ENCODE data around the gene STK32C. TPM values are rescaled to one million over a fixed set of nuclear protein-coding genes. Genes with fewer than 3 reads are reported as not detected.

The STK32C gene
- total and polyA plus RNA-seq, 4 donors = 4.9 to 12.4 (median 9.7) TPM

DNA sequence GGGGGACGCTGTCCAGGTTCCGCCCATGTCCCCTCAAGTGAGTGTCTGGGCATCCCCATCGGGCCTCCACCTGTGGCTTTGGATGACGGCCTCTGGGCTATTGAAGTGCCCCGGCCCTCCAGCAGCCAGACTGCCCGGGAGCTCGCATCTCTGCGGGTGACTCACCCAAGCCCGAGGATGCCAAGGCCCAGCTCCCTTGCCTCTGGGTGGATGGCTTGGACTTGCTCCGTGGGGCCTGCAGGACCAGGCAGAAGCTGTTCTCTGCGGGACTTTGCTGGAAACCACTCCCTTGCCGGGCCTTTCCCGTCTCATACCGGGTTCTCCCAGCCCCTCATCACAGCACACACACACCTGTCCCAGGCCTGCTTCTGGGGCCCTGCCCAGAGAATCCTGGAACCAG lies 98.6 kb downstream of the STK32C start:
- Histone ChIP-seq H3K4me1 (ENCODE audit: control insufficient read depth in 1 of 2, insufficient read depth in 2 of 2, low read length in 2 of 2) (no peaks in the 10 kb centered on the region), H3K27me3 (ENCODE audit: control insufficient read depth in 1 of 2, insufficient read depth in 2 of 2, low read length in 1 of 2) (no peaks in the 10 kb centered on the region), H3K27ac (ENCODE audit: low read depth in 1 of 2, low read length in 2 of 2) (no peak overlapping the region), H3K36me3 (ENCODE audit: control insufficient read depth in 1 of 2, insufficient read depth in 2 of 2, low read length in 1 of 2) (no peaks in the 10 kb centered on the region), H3K9me3 (ENCODE audit: control insufficient read depth, low read length) (peaks cover 4% of the 10 kb centered on the region), H3K4me3 (ENCODE audit: low read length in 2 of 2) (no peak overlapping the region)
- ATAC-seq (ENCODE audit: low FRiP score) (no peak), DNase-seq (no peak)
- intact Hi-C loops (cut with DNase I) = no loop called here
- WGBS, 2 donors = 80 to 82% methylated on average over 14 of the region's 14 CpGs

DNA sequence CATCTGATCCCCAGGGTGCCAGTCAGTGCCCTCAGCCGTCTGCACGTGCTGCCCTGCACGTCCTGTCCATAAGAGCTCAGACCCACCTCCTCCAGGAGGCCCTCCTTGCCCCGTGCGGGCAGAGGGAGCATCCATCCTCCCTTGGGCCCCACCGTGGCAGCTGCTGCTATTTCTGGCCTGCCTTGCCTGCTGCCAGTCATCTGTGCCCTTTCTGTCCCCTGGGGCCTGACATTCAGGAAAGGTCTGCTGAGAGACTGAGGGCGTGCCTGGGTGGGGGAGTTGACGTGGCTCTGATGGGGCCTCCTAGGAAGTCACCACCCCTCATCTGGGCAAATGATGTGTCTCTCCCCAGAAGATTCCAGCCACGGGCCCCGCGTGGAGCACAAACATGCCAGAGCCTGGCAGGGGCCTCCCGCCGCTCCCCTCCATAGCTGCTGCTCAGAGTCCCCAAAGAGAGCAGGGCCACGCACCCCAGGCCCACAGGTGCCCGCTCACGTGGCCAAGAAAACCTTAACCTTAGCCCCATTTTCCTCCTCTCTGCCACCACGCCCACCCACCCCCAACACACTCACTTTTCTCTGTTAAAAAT lies 99.2 kb downstream of the STK32C start:
- no peak overlapping the region for H3K27ac ChIP-seq (ENCODE audit: low read depth in 1 of 2, low read length in 2 of 2)
- no peak overlapping the region for H3K4me3 ChIP-seq (ENCODE audit: low read length in 2 of 2)
- no peaks in the 10 kb centered on the region for H3K36me3 ChIP-seq (ENCODE audit: control insufficient read depth in 1 of 2, insufficient read depth in 2 of 2, low read length in 1 of 2)
- DNase-seq (no peak), ATAC-seq (ENCODE audit: low FRiP score) (no peak)
- H3K27me3 ChIP-seq (ENCODE audit: control insufficient read depth in 1 of 2, insufficient read depth in 2 of 2, low read length in 1 of 2) = no peaks in the 10 kb centered on the region
- peaks cover 4% of the 10 kb centered on the region for H3K9me3 ChIP-seq (ENCODE audit: control insufficient read depth, low read length)
- intact Hi-C loops (cut with DNase I) = no loop called here
- H3K4me1 ChIP-seq (ENCODE audit: control insufficient read depth in 1 of 2, insufficient read depth in 2 of 2, low read length in 2 of 2) = no peaks in the 10 kb centered on the region
- WGBS, 2 donors = 66 to 76% methylated on average over 17 of the region's 17 CpGs

DNA sequence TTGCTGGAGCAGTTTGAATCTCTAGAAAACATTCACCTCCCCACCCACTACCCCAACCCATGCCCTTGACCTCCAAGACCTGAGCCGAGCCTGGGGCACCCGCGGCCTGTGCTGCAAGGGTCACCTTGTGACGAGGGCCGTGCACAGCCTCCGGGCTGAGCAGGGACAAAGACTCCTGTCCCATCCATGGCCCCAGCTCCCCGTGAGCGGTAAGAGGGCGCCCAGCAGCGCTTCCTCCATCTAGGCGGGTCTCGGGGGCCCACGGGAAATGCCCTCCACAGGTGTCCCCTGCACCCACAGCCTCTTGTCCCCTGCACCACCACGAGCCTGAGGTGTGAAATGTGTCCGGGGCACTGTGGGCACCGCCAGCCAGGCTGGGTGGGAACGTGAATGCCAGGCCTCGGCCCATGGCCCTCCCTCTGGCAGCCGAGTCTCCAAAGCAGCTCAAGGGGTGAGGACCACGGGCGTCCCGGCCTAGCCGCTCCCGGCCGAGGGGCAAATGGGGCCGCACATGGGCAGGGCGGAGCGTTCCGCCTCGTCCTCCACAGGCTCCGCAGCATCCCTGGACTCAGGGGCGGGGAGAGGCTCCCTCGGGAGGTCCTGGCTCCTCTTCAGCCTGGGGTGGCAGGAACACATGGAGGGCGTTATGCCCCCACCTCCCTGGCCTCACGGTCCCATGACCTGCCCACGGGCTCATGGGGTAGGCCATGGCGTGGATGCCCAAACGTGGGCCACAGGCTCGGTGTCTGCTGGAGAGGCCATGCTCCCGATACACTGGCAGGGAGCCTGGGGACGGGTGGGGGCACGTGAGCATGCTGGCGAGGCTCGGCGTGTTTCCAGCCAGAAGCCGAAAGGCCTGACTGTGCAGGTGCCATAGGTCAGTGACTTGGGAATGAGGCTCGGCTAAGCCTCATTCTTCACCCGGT lies 100.0 kb downstream of the STK32C start:
- intact Hi-C loops (cut with DNase I) = no loop called here
- Histone ChIP-seq H3K9me3 (ENCODE audit: control insufficient read depth, low read length) (no peaks in the 10 kb centered on the region), H3K36me3 (ENCODE audit: control insufficient read depth in 1 of 2, insufficient read depth in 2 of 2, low read length in 1 of 2) (no peaks in the 10 kb centered on the region), H3K27me3 (ENCODE audit: control insufficient read depth in 1 of 2, insufficient read depth in 2 of 2, low read length in 1 of 2) (no peaks in the 10 kb centered on the region), H3K4me3 (ENCODE audit: low read length in 2 of 2) (no peak overlapping the region), H3K4me1 (ENCODE audit: control insufficient read depth in 1 of 2, insufficient read depth in 2 of 2, low read length in 2 of 2) (no peaks in the 10 kb centered on the region), H3K27ac (ENCODE audit: low read depth in 1 of 2, low read length in 2 of 2) (no peak overlapping the region)
- DNase-seq (no peak), ATAC-seq (ENCODE audit: low FRiP score) (no peak)
- 80 to 81% methylated on average over 43 to 48 of the region's 48 CpGs for WGBS, 2 donors

DNA sequence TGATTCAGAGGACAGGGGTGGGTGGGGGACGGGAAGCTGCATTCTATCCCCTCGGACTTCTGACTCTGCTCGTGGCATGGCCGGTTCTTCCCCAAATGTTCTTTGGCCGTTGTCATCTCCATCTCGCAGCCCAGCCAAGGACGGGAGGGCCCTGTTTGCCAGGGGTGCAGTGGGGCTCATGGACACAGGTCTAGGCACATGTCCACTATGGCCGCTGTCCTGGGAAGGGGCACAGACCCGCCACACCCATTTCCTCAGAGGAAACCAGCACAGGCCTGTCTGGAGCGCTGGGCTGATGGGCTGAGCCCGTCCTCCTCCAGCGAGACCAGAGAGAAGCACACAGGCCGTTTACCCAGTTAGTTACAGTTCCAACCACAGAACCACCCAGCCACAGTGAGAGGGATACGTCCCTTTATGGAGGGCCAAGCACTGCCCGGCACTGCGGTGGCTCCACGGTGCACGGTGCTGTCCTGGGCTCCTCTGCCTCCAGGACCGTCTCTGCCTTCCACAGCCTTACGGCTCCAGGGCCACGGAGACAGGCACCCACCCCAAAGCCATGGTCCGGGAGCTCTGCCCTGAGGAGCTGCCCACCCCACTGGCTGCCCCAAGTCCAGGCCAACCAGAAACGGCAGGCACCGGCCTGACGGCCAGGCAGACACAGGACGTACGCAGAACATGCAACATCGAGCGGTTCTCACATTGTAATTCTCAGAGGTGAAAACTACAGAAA lies 100.8 kb downstream of the STK32C start:
- no peaks in the 10 kb centered on the region for H3K27me3 ChIP-seq (ENCODE audit: control insufficient read depth in 1 of 2, insufficient read depth in 2 of 2, low read length in 1 of 2)
- ATAC-seq (ENCODE audit: low FRiP score) (no peak), DNase-seq (no peak)
- no peak overlapping the region for H3K4me3 ChIP-seq (ENCODE audit: low read length in 2 of 2)
- H3K4me1 ChIP-seq (ENCODE audit: control insufficient read depth in 1 of 2, insufficient read depth in 2 of 2, low read length in 2 of 2) = no peaks in the 10 kb centered on the region
- WGBS, 2 donors = 91 to 92% methylated on average over 29 of the region's 29 CpGs
- H3K9me3 ChIP-seq (ENCODE audit: control insufficient read depth, low read length) = no peaks in the 10 kb centered on the region
- no peak overlapping the region for H3K27ac ChIP-seq (ENCODE audit: low read depth in 1 of 2, low read length in 2 of 2)
- intact Hi-C loops (cut with DNase I) = no loop called here
- H3K36me3 ChIP-seq (ENCODE audit: control insufficient read depth in 1 of 2, insufficient read depth in 2 of 2, low read length in 1 of 2) = no peaks in the 10 kb centered on the region

DNA sequence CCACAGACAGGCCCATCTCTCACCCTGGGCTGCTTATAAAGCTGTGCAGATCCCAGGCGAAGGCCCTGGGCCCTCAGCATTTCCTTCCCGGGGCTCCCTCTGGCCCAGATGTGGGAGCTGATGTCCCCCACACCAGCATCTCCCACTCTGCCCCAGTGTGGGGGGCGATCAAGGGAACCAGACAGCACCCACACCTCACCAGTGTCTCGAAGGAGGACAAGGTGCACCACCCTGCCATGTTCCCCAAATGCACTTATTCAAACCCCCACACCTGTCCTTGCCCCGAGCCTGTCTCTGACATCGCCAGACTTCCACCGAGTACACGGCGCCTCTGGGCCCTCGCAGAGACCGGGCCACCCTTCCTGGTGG lies 101.4 kb downstream of the STK32C start:
- intact Hi-C loops (cut with DNase I) = no loop called here
- Histone ChIP-seq H3K27me3 (ENCODE audit: control insufficient read depth in 1 of 2, insufficient read depth in 2 of 2, low read length in 1 of 2) (no peaks in the 10 kb centered on the region), H3K27ac (ENCODE audit: low read depth in 1 of 2, low read length in 2 of 2) (no peak overlapping the region), H3K4me3 (ENCODE audit: low read length in 2 of 2) (no peak overlapping the region), H3K4me1 (ENCODE audit: control insufficient read depth in 1 of 2, insufficient read depth in 2 of 2, low read length in 2 of 2) (no peaks in the 10 kb centered on the region), H3K9me3 (ENCODE audit: control insufficient read depth, low read length) (no peaks in the 10 kb centered on the region), H3K36me3 (ENCODE audit: control insufficient read depth in 1 of 2, insufficient read depth in 2 of 2, low read length in 1 of 2) (no peaks in the 10 kb centered on the region)
- DNase-seq (no peak), ATAC-seq (ENCODE audit: low FRiP score) (no peak)
- 91 to 92% methylated on average over 11 of the region's 11 CpGs for WGBS, 2 donors

DNA sequence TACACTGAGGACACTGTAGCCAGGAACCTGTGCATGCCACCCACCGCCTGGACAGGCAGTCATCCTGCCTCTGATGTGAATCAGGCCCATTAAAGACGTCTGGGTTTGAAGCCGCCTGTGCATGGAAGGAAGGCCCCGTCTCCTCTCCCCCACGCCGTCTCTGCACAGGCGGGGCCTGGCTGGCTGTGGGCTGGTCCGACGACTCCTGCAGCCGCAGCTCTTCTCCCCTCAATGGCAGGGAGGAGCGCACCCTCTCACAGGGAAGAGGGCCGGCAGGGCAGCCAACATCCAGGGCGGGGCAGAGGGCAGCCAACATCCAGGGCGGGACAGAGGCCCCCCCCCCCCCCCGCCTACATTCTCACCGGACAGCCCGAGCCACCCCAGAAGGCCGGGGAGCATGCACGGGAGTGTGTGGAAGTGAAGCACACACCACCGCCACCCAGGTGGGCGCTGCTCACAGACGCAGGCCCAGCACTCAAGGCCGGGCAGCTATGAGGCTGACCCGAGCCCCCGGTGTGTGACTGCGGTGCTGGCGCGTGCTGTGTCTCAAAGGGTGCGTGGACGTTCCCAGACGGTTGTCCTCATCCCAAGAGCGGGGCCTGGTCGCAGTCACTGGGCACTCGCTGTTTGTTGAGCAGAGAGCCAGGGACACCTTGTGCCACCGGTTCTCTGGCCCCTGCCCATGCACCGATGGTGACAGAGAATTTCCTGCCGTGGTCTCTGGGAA lies 101.9 kb downstream of the STK32C start:
- WGBS, 2 donors = 85 to 87% methylated on average over 30 to 37 of the region's 37 CpGs
- Histone ChIP-seq H3K36me3 (ENCODE audit: control insufficient read depth in 1 of 2, insufficient read depth in 2 of 2, low read length in 1 of 2) (no peaks in the 10 kb centered on the region), H3K27me3 (ENCODE audit: control insufficient read depth in 1 of 2, insufficient read depth in 2 of 2, low read length in 1 of 2) (no peaks in the 10 kb centered on the region), H3K9me3 (ENCODE audit: control insufficient read depth, low read length) (no peaks in the 10 kb centered on the region), H3K4me1 (ENCODE audit: control insufficient read depth in 1 of 2, insufficient read depth in 2 of 2, low read length in 2 of 2) (no peaks in the 10 kb centered on the region), H3K4me3 (ENCODE audit: low read length in 2 of 2) (no peak overlapping the region), H3K27ac (ENCODE audit: low read depth in 1 of 2, low read length in 2 of 2) (no peak overlapping the region)
- no peak for DNase-seq
- no peak for ATAC-seq (ENCODE audit: low FRiP score)
- intact Hi-C loops (cut with DNase I) = no loop called here

DNA sequence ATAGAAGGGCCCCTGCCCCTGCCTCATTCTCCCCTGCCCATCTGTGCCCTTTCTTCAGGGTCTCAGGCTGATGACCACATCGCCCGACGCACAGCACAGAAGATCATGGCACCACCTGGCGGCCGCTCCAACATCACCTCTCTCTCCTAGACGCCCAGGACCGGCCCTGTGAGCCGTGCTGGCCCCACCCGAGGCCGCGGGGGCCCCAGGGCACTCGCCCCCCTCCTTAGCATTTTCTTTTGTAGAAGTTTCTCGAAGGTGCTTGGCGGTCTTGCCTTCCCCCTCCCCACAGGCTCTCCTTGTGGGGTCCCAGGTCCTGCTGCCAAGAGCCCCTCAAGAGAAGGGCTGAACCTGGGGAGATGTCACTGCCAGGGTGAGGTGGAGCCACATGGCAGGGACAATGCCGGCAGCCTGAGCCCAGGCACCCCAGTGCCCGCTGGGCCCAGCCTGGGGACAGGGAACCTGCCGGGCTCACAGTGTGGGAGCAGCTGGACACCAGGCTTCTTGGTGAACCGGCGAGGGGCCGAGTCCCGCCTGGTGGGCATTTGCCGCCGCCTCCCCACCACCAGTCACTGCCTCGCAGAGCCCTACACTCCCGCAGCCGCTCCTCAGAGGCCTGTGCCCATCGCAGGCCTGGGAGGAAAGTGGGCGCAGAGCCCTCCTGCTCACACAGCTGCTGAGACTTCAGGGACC lies 102.8 kb downstream of the STK32C start:
- intact Hi-C loops (cut with DNase I) = no loop called here
- ATAC-seq (ENCODE audit: low FRiP score) (no peak), DNase-seq (peak in 1 of 2 donors; percentile 29)
- no peaks in the 10 kb centered on the region for H3K27me3 ChIP-seq (ENCODE audit: control insufficient read depth in 1 of 2, insufficient read depth in 2 of 2, low read length in 1 of 2)
- no peaks in the 10 kb centered on the region for H3K4me1 ChIP-seq (ENCODE audit: control insufficient read depth in 1 of 2, insufficient read depth in 2 of 2, low read length in 2 of 2)
- H3K9me3 ChIP-seq (ENCODE audit: control insufficient read depth, low read length) = no peaks in the 10 kb centered on the region
- 79 to 87% methylated on average over 27 to 28 of the region's 28 CpGs for WGBS, 2 donors
- no peaks in the 10 kb centered on the region for H3K36me3 ChIP-seq (ENCODE audit: control insufficient read depth in 1 of 2, insufficient read depth in 2 of 2, low read length in 1 of 2)
- no peak overlapping the region for H3K4me3 ChIP-seq (ENCODE audit: low read length in 2 of 2)
- no peak overlapping the region for H3K27ac ChIP-seq (ENCODE audit: low read depth in 1 of 2, low read length in 2 of 2)
